Brain microvascular endothelial cell (primary cell): ENCODE data around the gene AIFM1.

Source experiments
- DNase-seq: peaks from one replicate; pipeline ENCODE4 v3.0.0-alpha.2; 2020
- H3K27ac ChIP-seq: fragments of 250-450 bp; sonication (Bioruptor Pico); 2 replicates; pipeline ENCODE4 v1.5.1; 2020; ENCODE audit warnings: mild to moderate bottlenecking, moderate library complexity
- H3K27me3 ChIP-seq: fragments of 250-450 bp; sonication (Bioruptor Pico); replicated peaks from 2 replicates; pipeline ENCODE4 v1.5.1; 2020; ENCODE audit warnings: mild to moderate bottlenecking
- H3K36me3 ChIP-seq: fragments of 250-450 bp; sonication (Bioruptor Pico); replicated peaks from 2 replicates; pipeline ENCODE4 v1.5.1; 2020; ENCODE audit warnings: mild to moderate bottlenecking
- H3K4me3 ChIP-seq: 2 replicates; pipeline ENCODE4 v1.5.1; 2011; ENCODE audit warnings: low read depth, mild to moderate bottlenecking, control low read depth, low read length, moderate library complexity
- in situ Hi-C: cut with HindIII; loops from 2 replicates; pipeline ENCODE4 v1.10.0; 2017; ENCODE audit warnings: low sequenced_read_pairs, low pct_ligation_motif_present
- TF ChIP-seq, protein P1 (sequence below): IDR thresholded peaks from 2 replicates; pipeline ENCODE4 v1.5.1; 2011; ENCODE audit warnings: low read depth, mild to moderate bottlenecking, moderate library complexity, low read length, control low read depth, inconsistent platforms; ENCODE audit errors: missing control alignments

Gene AIFM1

DNA sequence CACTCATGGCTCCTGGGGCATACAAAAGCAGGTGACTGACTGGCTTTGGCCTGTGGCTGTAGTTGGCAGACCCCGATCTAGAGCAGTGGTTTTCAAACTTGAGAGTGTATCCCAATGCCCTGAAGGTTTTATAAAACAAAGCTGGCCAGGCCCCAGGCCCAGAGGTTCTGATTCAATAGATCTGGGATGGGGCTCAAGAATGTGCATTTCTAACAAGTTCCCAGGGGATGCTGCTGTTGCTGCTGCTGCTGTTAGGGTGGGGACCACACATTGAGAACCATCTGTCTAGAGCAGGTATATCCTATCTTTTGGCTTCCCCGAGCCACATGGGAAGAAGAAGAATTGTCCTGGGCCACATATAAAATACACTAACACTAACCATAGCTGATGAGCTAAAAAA lies 7.3 kb downstream of the AIFM1 start:
- Histone ChIP-seq H3K36me3 (no peaks in the 10 kb centered on the region), H3K4me3 (no peak overlapping the region), H3K27ac (no peak overlapping the region), H3K27me3 (no peaks in the 10 kb centered on the region)
- TF ChIP-seq, protein P1, sequence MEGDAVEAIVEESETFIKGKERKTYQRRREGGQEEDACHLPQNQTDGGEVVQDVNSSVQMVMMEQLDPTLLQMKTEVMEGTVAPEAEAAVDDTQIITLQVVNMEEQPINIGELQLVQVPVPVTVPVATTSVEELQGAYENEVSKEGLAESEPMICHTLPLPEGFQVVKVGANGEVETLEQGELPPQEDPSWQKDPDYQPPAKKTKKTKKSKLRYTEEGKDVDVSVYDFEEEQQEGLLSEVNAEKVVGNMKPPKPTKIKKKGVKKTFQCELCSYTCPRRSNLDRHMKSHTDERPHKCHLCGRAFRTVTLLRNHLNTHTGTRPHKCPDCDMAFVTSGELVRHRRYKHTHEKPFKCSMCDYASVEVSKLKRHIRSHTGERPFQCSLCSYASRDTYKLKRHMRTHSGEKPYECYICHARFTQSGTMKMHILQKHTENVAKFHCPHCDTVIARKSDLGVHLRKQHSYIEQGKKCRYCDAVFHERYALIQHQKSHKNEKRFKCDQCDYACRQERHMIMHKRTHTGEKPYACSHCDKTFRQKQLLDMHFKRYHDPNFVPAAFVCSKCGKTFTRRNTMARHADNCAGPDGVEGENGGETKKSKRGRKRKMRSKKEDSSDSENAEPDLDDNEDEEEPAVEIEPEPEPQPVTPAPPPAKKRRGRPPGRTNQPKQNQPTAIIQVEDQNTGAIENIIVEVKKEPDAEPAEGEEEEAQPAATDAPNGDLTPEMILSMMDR = no peak
- in situ Hi-C loops = no loop called here
- no peak for DNase-seq

DNA sequence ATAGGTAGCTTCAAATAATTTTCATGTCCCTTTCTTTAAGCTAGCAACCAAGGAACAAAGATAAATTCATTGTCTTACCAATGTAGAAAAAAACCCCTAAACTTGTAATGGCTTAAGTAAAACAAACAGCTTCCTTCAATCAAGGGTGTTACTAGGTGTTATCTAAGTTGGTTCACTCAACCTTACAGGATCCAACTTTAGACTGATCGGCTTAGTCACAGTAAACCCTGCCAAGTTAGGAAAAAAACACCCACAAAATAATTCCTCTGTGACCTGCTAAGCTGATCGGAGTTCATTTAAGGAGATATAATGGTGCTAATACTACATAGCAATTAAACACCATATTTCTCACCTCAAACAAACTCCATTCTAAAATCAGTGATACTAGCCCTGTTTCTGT lies 10.1 kb downstream of the AIFM1 start:
- Histone ChIP-seq H3K27me3 (no peaks in the 10 kb centered on the region), H3K27ac (no peak overlapping the region), H3K36me3 (no peaks in the 10 kb centered on the region), H3K4me3 (no peak overlapping the region)
- no peak for DNase-seq
- TF ChIP-seq, protein P1 = no peak
- in situ Hi-C loops = no loop called here

- no peaks in the 10 kb centered on the region for H3K36me3 ChIP-seq
- H3K27ac ChIP-seq = no peak overlapping the region
- H3K4me3 ChIP-seq = no peak overlapping the region
- TF ChIP-seq, protein P1 = no peak
- in situ Hi-C loops = no loop called here
- DNase-seq = no peak
- H3K27me3 ChIP-seq = no peaks in the 10 kb centered on the region
Measured at GRCh38 chrX:130147631-130148030, 18.0 kb downstream of the AIFM1 start.

DNA sequence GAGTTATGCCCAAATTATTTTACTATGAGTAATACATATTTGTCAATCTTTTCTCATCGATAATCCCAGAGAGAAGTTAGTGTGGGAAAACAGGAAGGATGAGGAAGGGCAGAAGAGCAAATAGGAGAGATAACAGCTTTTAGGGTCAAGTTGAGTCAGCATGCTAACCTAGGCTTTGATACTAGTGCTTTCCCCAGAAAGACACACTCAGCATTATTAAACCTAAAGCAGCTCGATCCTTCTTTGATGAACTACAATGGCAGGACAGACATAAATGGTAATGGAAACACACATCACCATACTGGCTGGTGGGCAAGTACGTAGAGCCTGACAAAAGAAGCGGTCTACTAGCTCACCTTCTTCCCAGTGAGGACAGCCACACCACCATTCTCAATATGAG lies 20.5 kb downstream of the AIFM1 start:
- in situ Hi-C loops = no loop called here
- TF ChIP-seq, protein P1 = no peak
- H3K4me3 ChIP-seq = no peak overlapping the region
- no peaks in the 10 kb centered on the region for H3K27me3 ChIP-seq
- DNase-seq = no peak
- H3K36me3 ChIP-seq = no peaks in the 10 kb centered on the region
- no peak overlapping the region for H3K27ac ChIP-seq

DNA sequence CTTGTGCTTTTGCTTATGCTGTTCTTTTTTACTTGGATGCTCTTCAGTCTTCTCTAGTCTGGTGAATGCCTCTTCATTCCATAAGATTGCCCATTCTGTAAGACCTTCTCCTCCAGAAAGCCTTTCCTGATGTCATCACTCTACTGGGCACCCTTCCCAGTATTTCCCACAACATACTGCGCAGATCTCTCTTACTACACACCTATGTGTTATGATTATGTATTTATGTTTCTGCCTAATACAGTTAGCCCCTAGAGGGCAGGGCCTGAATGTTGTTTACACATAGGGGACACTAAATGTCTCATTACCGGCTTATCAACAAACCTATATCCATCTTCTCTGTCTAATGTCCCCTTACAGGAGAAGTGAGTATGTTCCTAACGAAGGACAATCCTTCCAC lies 21.1 kb downstream of the AIFM1 start:
- no peak overlapping the region for H3K27ac ChIP-seq
- H3K36me3 ChIP-seq = no peaks in the 10 kb centered on the region
- no peak for DNase-seq
- H3K27me3 ChIP-seq = no peaks in the 10 kb centered on the region
- H3K4me3 ChIP-seq = no peak overlapping the region
- TF ChIP-seq, protein P1 = peak; percentile 13
- in situ Hi-C loops = no loop called here

- peaks cover 7% of the 10 kb centered on the region for H3K36me3 ChIP-seq
- no peak overlapping the region for H3K4me3 ChIP-seq
- in situ Hi-C loops = no loop called here
- TF ChIP-seq, protein P1 = no peak
- no peak overlapping the region for H3K27ac ChIP-seq
- no peaks in the 10 kb centered on the region for H3K27me3 ChIP-seq
- DNase-seq = no peak
Measured at GRCh38 chrX:130139474-130140201, 26.0 kb downstream of the AIFM1 start.
